ENCODE results near the gene VAT1L. TPM values are rescaled to one million over a fixed set of nuclear protein-coding genes. Genes with fewer than 3 reads are reported as not detected.
A peak's percentile ranks its signal among the peaks of the same experiment; 100 is the strongest.
"Not testable (repeated sequence)": the region's sequence is repeated elsewhere in the genome, so short reads cannot be mapped to it uniquely, and the experiment has no call there.

VAT1L gene
- total and polyA plus RNA-seq, 2 donors, result 0.24 to 0.34 TPM

DNA sequence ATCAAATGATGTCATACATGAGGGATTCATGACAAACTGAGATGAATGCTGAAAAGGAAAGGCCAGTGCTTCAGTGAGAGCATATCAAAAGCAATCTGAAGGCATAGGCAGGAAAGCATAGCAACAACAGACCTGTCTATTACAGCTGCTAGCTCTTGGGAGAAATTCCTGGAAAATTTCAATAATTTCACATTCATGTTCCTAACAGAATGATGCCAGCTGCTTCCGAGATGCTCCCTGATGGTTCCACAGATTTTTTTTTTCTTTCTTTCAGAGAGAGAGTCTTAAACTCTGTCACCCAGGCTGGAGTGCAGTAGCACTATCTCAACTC, 183.7 kb downstream of the VAT1L start:
- H3K9me3 ChIP-seq (ENCODE audit: control insufficient read depth in 2 of 2, insufficient read depth in 1 of 2, low read length in 1 of 2), result no peaks in the 10 kb centered on the region
- no peak for DNase-seq (ENCODE audit: low read depth in 6 of 9, low spot score in 9 of 9)
- no peaks in the 10 kb centered on the region for H3K27me3 ChIP-seq (ENCODE audit: control insufficient read depth in 2 of 2, insufficient read depth in 1 of 2, low read length in 1 of 2)
- H3K27ac ChIP-seq (ENCODE audit: low read depth in 1 of 2, low read length in 1 of 2), result no peak overlapping the region
- 88% methylated on average over 1 of the region's 1 CpG for WGBS
- H3K4me1 ChIP-seq (ENCODE audit: control insufficient read depth in 2 of 2, insufficient read depth in 2 of 2, low read length in 2 of 2), result no peaks in the 10 kb centered on the region
- H3K4me3 ChIP-seq (ENCODE audit: low read length in 2 of 2), result no peak overlapping the region
- no peaks in the 10 kb centered on the region for H3K36me3 ChIP-seq (ENCODE audit: control insufficient read depth in 2 of 2, insufficient read depth in 2 of 2, low read length in 1 of 2)

DNA sequence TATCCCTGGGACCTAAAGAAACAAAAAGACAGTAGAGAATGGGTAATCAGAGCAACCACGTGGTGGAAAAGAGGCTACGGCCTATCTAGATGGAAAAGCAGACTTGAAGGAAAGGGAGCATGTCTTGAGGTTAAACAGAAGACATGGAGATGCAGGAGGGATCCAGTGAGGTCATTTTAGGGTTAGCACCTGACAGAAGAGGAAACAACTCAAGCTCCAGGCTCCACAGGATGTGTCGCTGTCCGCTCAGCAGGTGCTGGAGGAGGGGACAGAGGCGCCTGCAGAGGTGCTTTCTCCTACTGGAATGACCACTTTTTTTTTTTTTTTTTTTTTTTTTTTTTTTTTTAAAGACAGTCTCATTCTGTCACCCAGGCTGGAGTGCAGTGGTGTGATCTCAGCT, 186.5 kb downstream of the VAT1L start:
- Histone ChIP-seq H3K4me3 (ENCODE audit: low read length in 2 of 2) (no peak overlapping the region), H3K27ac (ENCODE audit: low read depth in 1 of 2, low read length in 1 of 2) (no peak overlapping the region), H3K27me3 (ENCODE audit: control insufficient read depth in 2 of 2, insufficient read depth in 1 of 2, low read length in 1 of 2) (no peaks in the 10 kb centered on the region), H3K4me1 (ENCODE audit: control insufficient read depth in 2 of 2, insufficient read depth in 2 of 2, low read length in 2 of 2) (no peaks in the 10 kb centered on the region), H3K9me3 (ENCODE audit: control insufficient read depth in 2 of 2, insufficient read depth in 1 of 2, low read length in 1 of 2) (no peaks in the 10 kb centered on the region), H3K36me3 (ENCODE audit: control insufficient read depth in 2 of 2, insufficient read depth in 2 of 2, low read length in 1 of 2) (no peaks in the 10 kb centered on the region)
- peak in 1 of 9 donors; percentile 8 for DNase-seq (ENCODE audit: low read depth in 6 of 9, low spot score in 9 of 9)
- 80% methylated on average over 5 of the region's 5 CpGs for WGBS

DNA sequence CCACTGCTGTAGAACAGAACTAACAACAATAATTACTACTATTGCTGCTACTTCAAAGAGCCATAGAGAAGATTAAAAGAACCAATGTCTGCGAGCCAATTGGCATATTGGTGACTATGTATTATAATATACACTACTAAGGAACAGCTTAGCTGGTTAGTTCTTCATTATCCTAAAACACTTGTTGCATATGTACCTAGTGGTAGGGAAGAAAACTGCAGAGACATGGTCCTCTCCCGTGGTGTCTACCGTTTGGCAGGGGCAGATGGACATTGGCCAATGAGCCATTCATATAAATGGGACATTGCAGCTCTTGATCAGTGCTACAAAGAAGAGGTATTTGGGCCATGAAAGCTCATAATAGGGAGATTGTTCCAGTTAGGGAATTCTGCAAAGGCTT, 187.6 kb downstream of the VAT1L start:
- H3K9me3 ChIP-seq (ENCODE audit: control insufficient read depth in 2 of 2, insufficient read depth in 1 of 2, low read length in 1 of 2), result no peaks in the 10 kb centered on the region
- WGBS, result 74% methylated on average over 3 of the region's 3 CpGs
- H3K4me1 ChIP-seq (ENCODE audit: control insufficient read depth in 2 of 2, insufficient read depth in 2 of 2, low read length in 2 of 2), result no peaks in the 10 kb centered on the region
- DNase-seq (ENCODE audit: low read depth in 6 of 9, low spot score in 9 of 9), result no peak
- H3K36me3 ChIP-seq (ENCODE audit: control insufficient read depth in 2 of 2, insufficient read depth in 2 of 2, low read length in 1 of 2), result no peaks in the 10 kb centered on the region
- no peak overlapping the region for H3K4me3 ChIP-seq (ENCODE audit: low read length in 2 of 2)
- no peak overlapping the region for H3K27ac ChIP-seq (ENCODE audit: low read depth in 1 of 2, low read length in 1 of 2)
- H3K27me3 ChIP-seq (ENCODE audit: control insufficient read depth in 2 of 2, insufficient read depth in 1 of 2, low read length in 1 of 2), result no peaks in the 10 kb centered on the region

DNA sequence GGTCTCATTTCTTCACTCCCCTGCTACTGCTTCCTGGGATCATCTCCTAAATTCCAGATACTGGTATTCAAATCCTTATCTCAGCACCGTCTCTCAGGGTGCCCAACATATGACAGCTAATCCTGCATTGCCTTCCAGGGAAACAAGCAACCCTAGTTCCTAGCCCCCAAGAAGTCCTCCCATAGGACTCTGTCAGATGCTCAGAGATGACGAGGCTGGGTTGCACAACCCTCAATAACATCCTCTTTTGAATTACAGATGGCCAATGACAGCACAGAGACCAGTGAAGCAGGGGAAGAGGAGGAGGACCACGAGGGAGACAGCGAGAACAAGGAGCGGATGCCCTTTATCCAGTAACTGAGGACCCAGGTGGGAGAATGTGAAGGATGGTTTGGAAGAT, 189.0 kb downstream of the VAT1L start:
- Histone ChIP-seq H3K9me3 (ENCODE audit: control insufficient read depth in 2 of 2, insufficient read depth in 1 of 2, low read length in 1 of 2) (no peaks in the 10 kb centered on the region), H3K27me3 (ENCODE audit: control insufficient read depth in 2 of 2, insufficient read depth in 1 of 2, low read length in 1 of 2) (no peaks in the 10 kb centered on the region), H3K27ac (ENCODE audit: low read depth in 1 of 2, low read length in 1 of 2) (no peak overlapping the region), H3K4me3 (ENCODE audit: low read length in 2 of 2) (no peak overlapping the region), H3K4me1 (ENCODE audit: control insufficient read depth in 2 of 2, insufficient read depth in 2 of 2, low read length in 2 of 2) (no peaks in the 10 kb centered on the region), H3K36me3 (ENCODE audit: control insufficient read depth in 2 of 2, insufficient read depth in 2 of 2, low read length in 1 of 2) (no peaks in the 10 kb centered on the region)
- DNase-seq (ENCODE audit: low read depth in 6 of 9, low spot score in 9 of 9), result no peak
- WGBS, result 71% methylated on average over 5 of the region's 5 CpGs

DNA sequence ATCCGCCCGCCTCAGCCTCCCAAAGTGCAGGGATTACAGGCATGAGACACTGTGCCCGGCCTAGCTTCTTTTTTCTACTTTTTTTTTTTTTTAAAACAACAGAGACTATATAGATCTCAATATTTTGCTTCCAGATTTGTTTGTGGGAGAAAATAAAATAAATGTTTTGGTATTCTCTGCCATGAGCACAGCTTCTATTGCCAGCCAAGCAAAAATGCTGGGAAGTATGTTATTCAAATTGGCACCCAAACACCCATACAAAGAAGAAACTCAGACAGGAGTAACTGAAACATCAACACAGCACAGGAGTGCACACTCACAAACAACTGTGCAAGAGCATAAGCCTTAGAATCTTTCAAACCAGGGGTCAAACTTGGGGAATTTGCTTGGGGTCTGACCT, 196.7 kb downstream of the VAT1L start:
- Histone ChIP-seq H3K27me3 (ENCODE audit: control insufficient read depth in 2 of 2, insufficient read depth in 1 of 2, low read length in 1 of 2) (no peaks in the 10 kb centered on the region), H3K27ac (ENCODE audit: low read depth in 1 of 2, low read length in 1 of 2) (no peak overlapping the region), H3K9me3 (ENCODE audit: control insufficient read depth in 2 of 2, insufficient read depth in 1 of 2, low read length in 1 of 2) (no peaks in the 10 kb centered on the region), H3K4me3 (ENCODE audit: low read length in 2 of 2) (no peak overlapping the region), H3K36me3 (ENCODE audit: control insufficient read depth in 2 of 2, insufficient read depth in 2 of 2, low read length in 1 of 2) (no peaks in the 10 kb centered on the region), H3K4me1 (ENCODE audit: control insufficient read depth in 2 of 2, insufficient read depth in 2 of 2, low read length in 2 of 2) (no peaks in the 10 kb centered on the region)
- WGBS, result 88% methylated on average over 3 of the region's 3 CpGs
- no peak for DNase-seq (ENCODE audit: low read depth in 6 of 9, low spot score in 9 of 9)

DNA sequence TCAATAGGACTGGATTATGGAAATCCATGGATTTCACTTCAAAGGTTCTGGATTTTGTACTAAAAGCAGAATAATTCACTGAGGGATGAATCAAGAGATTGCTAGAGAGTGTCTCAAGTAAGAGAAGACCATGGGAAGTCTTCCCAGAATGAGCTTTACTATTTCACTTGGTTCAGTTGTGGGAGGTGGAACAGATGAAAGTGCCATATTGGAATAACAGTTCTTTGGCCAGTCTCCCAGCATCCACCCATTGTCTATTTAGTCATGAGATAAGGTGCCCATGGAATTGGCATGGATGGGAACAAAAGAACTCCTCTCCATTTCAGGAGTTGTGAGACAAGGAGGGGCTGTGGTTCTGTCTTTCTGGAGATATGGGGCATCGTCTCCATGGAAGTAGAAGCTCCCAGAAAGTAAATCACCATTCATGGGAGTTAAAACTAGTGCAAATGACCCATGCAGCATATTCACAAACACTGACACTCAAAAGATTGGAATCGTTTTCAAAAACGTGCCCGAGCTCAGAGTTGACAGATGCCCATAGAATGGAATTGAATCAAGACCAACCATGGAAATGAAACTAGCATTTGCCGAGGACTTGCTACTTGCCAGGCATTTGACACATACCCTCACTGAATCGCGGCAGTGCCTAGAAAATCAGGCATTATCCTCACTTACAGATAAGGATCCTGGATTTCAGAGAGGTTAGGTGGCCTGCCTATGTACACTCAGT, 197.8 kb downstream of the VAT1L start:
- H3K27ac ChIP-seq (ENCODE audit: low read depth in 1 of 2, low read length in 1 of 2), result no peak overlapping the region
- no peak for DNase-seq (ENCODE audit: low read depth in 6 of 9, low spot score in 9 of 9)
- no peaks in the 10 kb centered on the region for H3K9me3 ChIP-seq (ENCODE audit: control insufficient read depth in 2 of 2, insufficient read depth in 1 of 2, low read length in 1 of 2)
- H3K36me3 ChIP-seq (ENCODE audit: control insufficient read depth in 2 of 2, insufficient read depth in 2 of 2, low read length in 1 of 2), result no peaks in the 10 kb centered on the region
- no peaks in the 10 kb centered on the region for H3K4me1 ChIP-seq (ENCODE audit: control insufficient read depth in 2 of 2, insufficient read depth in 2 of 2, low read length in 2 of 2)
- H3K4me3 ChIP-seq (ENCODE audit: low read length in 2 of 2), result no peak overlapping the region
- no peaks in the 10 kb centered on the region for H3K27me3 ChIP-seq (ENCODE audit: control insufficient read depth in 2 of 2, insufficient read depth in 1 of 2, low read length in 1 of 2)
- WGBS, result 94% methylated on average over 7 of the region's 7 CpGs

DNA sequence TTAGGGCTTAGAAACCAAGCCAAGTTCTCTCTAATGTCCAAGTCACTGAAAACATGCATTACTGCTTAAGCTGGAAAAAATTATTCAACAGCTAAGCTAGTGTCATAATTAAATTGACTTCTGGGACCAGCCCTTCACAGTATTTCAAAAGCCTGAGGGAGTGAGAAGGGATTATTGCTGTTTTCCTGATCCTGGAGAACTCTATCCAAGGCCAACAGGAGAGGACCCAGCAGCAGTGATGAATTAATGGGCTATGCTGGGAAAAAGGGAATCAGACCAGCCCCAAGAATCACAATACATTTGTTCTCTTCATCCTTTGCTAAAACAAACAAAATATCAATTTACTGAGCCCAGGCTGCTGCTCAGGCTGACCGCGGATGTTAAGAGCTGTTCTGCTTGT, 199.4 kb downstream of the VAT1L start:
- H3K4me1 ChIP-seq (ENCODE audit: control insufficient read depth in 2 of 2, insufficient read depth in 2 of 2, low read length in 2 of 2), result no peaks in the 10 kb centered on the region
- H3K9me3 ChIP-seq (ENCODE audit: control insufficient read depth in 2 of 2, insufficient read depth in 1 of 2, low read length in 1 of 2), result no peaks in the 10 kb centered on the region
- no peaks in the 10 kb centered on the region for H3K27me3 ChIP-seq (ENCODE audit: control insufficient read depth in 2 of 2, insufficient read depth in 1 of 2, low read length in 1 of 2)
- 89% methylated on average over 2 of the region's 2 CpGs for WGBS
- no peak overlapping the region for H3K27ac ChIP-seq (ENCODE audit: low read depth in 1 of 2, low read length in 1 of 2)
- DNase-seq (ENCODE audit: low read depth in 6 of 9, low spot score in 9 of 9), result no peak
- no peak overlapping the region for H3K4me3 ChIP-seq (ENCODE audit: low read length in 2 of 2)
- no peaks in the 10 kb centered on the region for H3K36me3 ChIP-seq (ENCODE audit: control insufficient read depth in 2 of 2, insufficient read depth in 2 of 2, low read length in 1 of 2)

DNA sequence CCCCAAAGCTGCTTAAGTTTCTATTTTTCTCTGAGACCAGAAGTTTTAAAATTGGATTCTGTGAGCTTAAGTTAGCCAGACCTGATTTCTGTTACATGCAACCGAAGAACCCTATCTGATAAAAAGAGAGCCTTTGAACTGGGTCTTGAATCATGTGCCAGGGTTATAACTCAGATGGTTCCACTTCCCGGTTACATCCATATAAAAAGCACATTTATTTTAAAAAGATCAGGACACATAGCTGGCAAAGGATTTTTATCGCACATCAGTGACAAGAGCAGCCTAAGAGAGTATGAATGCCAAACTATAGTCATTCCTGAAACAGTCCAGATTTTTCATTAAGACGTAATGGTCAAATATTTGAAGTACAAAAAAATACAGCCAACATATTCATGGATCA, 201.5 kb downstream of the VAT1L start:
- Histone ChIP-seq H3K9me3 (ENCODE audit: control insufficient read depth in 2 of 2, insufficient read depth in 1 of 2, low read length in 1 of 2) (no peaks in the 10 kb centered on the region), H3K27me3 (ENCODE audit: control insufficient read depth in 2 of 2, insufficient read depth in 1 of 2, low read length in 1 of 2) (no peaks in the 10 kb centered on the region), H3K4me1 (ENCODE audit: control insufficient read depth in 2 of 2, insufficient read depth in 2 of 2, low read length in 2 of 2) (no peaks in the 10 kb centered on the region), H3K27ac (ENCODE audit: low read depth in 1 of 2, low read length in 1 of 2) (no peak overlapping the region), H3K4me3 (ENCODE audit: low read length in 2 of 2) (no peak overlapping the region), H3K36me3 (ENCODE audit: control insufficient read depth in 2 of 2, insufficient read depth in 2 of 2, low read length in 1 of 2) (no peaks in the 10 kb centered on the region)
- 84% methylated on average over 4 of the region's 4 CpGs for WGBS
- no peak for DNase-seq (ENCODE audit: low read depth in 6 of 9, low spot score in 9 of 9)

DNA sequence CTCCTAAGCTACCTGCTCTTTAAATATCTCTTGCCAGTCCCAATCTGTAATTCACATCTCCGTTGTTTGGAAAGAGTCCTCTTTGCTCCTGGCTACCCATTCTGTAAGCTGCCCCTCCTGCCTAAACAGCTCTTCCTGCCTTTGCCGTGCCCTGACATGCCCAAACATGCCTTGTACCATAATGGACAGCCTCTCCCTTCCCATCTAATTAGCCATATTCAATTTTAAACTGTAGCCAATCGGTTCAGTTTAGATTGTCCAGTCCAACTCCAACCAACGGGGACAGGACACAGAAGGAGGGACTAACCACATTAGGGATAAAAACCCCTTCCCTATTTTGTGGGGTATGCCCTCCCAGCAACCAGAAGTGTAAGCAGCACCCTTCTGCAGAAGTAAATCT, 203.3 kb downstream of the VAT1L start:
- H3K27ac ChIP-seq (ENCODE audit: low read depth in 1 of 2, low read length in 1 of 2), result no peak overlapping the region
- H3K27me3 ChIP-seq (ENCODE audit: control insufficient read depth in 2 of 2, insufficient read depth in 1 of 2, low read length in 1 of 2), result no peaks in the 10 kb centered on the region
- H3K4me1 ChIP-seq (ENCODE audit: control insufficient read depth in 2 of 2, insufficient read depth in 2 of 2, low read length in 2 of 2), result no peaks in the 10 kb centered on the region
- no peak overlapping the region for H3K4me3 ChIP-seq (ENCODE audit: low read length in 2 of 2)
- DNase-seq (ENCODE audit: low read depth in 6 of 9, low spot score in 9 of 9), result no peak
- H3K9me3 ChIP-seq (ENCODE audit: control insufficient read depth in 2 of 2, insufficient read depth in 1 of 2, low read length in 1 of 2), result peaks cover 1 to 5% of the 10 kb centered on the region in 2 donors
- WGBS, result 75% methylated on average over 4 of the region's 4 CpGs
- H3K36me3 ChIP-seq (ENCODE audit: control insufficient read depth in 2 of 2, insufficient read depth in 2 of 2, low read length in 1 of 2), result no peaks in the 10 kb centered on the region

DNA sequence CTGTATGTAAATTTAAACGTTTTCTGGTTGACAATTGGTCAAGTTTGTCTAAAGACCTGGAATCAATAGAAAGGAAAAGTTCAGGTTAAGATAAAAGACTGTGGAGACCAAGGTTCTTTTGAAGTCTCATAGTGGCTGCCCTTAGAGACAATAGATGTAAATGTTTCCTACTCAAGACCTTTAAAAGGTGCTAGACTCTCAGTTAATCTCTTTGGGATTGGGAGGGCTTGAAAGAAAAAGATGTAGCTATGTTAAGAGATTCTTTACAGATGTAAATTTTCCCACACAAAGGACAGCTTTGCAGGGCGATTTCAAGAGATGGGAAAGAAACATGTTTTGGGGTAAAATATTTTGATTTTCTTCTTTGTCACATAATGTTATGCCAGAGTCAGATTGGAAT, 204.0 kb downstream of the VAT1L start:
- not testable (repeated sequence) for H3K4me1 ChIP-seq (ENCODE audit: control insufficient read depth in 2 of 2, insufficient read depth in 2 of 2, low read length in 2 of 2); H3K9me3 ChIP-seq (ENCODE audit: control insufficient read depth in 2 of 2, insufficient read depth in 1 of 2, low read length in 1 of 2); H3K4me3 ChIP-seq (ENCODE audit: low read length in 2 of 2); DNase-seq (ENCODE audit: low read depth in 6 of 9, low spot score in 9 of 9); H3K27ac ChIP-seq (ENCODE audit: low read depth in 1 of 2, low read length in 1 of 2); H3K36me3 ChIP-seq (ENCODE audit: control insufficient read depth in 2 of 2, insufficient read depth in 2 of 2, low read length in 1 of 2); H3K27me3 ChIP-seq (ENCODE audit: control insufficient read depth in 2 of 2, insufficient read depth in 1 of 2, low read length in 1 of 2)
- 35% methylated on average over 2 of the region's 2 CpGs for WGBS

Data from thymus (tissue), 11 donors.